GM21576 (cell line): ENCODE measurements around the gene C16orf87.
"Not testable (repeated sequence)": the region's sequence is repeated elsewhere in the genome, so short reads cannot be mapped to it uniquely, and the experiment has no call there.

Source experiments
- ATAC-seq: cut with Tn5 transposase; IDR thresholded peaks from one replicate; pipeline ENCODE4 v1.9.1; 2021; ENCODE audit warnings: mild to moderate bottlenecking, moderate library complexity; ENCODE audit not compliant: unreplicated experiment

C16orf87 gene

GRCh38 chr16:46801428-46802049 lies 29.4 kb downstream of the C16orf87 start:
- no peak for ATAC-seq

GRCh38 chr16:46800494-46800893 lies 30.5 kb downstream of the C16orf87 start:
- ATAC-seq = no peak

GRCh38 chr16:46797501-46797900 lies 33.5 kb downstream of the C16orf87 start:
- ATAC-seq = no peak

- no peak for ATAC-seq
Measured at GRCh38 chr16:46796764-46797269, 34.2 kb downstream of the C16orf87 start.

GRCh38 chr16:46793841-46794240 lies 37.1 kb downstream of the C16orf87 start:
- no peak for ATAC-seq

- ATAC-seq = no peak
Measured at GRCh38 chr16:46790599-46791270, 40.2 kb downstream of the C16orf87 start.

DNA sequence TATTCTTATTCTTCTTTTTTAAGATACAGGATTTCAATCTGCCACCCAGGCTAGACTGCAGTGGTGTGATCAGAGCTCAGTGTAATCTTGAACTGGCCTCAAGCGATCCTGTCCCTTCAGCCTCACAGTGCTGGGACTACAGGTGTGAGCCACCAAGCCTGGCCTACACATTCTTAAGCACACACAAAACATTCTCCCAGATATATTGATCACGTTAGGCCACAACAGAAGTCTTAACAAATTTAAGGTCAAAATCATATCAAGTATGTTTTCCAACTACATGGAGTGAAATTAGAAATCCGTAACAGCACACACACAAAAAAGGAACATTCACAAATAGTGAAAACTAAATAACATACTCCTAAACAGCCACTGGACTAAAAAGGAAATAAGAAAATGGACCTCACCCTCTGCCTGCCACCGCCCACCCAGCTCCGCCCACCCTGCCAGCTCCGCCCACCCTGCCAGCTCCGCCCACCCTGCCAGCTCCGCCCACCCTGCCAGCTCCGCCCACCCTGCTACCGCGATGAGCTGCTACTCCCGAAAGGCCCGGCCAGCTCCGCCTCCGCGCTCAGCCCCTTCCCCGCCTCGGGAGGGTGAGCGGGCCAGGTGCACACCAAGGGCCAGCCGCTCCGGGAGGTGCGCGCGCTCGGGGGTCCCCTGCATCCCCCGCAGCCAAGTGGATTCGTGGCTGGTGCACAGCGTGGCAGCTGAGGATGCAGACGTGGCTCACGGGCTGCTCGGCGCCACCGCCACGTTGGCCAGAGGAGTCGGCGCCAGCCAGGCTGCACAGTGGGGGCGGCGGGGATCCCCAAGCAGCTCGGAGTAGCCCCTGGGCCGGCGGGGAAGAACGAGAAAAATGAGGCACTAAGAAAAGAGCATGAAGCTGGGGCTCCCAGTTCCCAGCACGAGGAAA lies 41.2 kb downstream of the C16orf87 start:
- ATAC-seq = peak; percentile 71

DNA sequence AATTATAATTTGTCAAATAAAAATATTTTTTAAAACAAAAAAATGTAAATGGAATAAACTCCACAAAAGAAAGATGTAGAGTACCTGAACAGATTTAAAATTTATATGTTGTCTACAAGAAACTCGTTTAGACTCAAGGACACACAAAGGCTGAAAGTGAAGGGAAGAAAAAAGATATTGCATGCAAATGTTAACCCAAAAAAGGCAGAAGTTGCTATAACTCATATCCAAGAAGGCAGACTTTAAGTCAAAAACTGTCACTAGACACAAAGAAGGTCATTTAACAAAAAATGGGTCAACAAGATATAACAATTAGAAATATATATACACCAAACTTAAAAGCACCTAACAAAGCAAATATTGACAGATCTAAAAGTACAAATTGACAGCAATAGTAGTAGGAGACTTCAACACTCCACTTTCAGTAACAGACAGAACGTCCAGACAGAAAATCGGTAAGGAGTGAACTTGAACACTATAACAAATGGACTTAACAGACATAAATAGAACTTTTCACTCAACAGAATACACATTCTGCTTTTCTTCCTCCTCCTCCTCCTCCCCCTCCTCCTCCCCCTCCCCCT lies 42.0 kb downstream of the C16orf87 start:
- ATAC-seq = no peak

- peak; percentile 37 for ATAC-seq
Measured at GRCh38 chr16:46787909-46788308, 43.1 kb downstream of the C16orf87 start.

DNA sequence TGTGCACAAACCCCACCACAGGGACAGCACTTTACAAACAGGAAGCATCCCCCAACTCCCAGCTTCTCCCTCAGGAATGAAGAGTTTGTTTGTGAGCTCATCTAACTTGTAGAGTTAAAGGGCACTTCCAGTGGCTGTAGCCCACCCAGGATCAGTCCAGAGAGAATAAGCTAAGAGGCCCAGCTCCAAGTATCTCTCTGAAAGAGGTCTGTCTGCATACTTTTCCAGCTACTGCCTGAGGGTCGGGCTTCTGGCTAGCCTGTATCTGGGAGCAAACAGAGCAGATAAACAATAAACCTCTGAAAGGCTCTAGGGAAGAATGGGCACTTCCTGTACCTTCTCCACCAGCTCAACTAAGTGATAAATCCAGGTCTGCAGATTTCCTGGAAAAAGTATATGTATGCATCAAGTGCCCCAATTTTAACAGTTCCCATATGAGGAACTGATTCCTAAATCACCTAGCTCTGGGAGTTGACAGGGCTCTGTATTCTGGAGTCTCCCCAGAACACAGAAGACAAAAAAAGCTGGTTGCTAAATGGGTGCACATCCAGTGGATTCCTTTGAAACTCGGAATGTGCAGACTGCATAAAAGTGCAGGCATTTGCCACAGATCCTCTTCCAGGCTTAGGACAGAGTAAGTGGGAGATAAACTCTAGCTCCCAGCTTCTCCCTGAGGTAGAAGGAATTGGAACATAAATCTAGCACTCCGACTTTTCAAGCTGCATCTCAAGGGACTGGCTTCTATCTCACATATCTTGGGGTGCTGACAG lies 45.7 kb downstream of the C16orf87 start:
- no peak for ATAC-seq

- not testable (repeated sequence) for ATAC-seq
Measured at GRCh38 chr16:46784569-46784968, 46.4 kb downstream of the C16orf87 start.

DNA sequence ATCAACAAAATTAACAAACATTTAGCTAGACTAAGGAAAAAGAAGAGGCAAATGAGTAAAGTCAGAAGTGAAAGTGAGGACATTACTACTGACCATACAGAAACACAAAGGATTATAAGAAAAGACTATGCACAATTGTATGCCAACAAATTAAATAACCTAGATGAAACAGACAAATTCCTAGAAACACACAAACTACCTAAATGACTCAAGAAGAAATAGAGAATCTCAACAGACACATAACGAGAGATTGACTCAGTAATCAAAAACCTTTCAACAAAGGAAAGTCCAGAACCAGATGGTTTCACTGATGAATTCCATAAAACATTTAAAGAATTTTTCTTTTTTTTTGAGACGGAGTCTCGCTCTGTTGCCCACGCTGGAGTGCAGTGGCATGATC lies 47.2 kb downstream of the C16orf87 start:
- ATAC-seq = no peak

GRCh38 chr16:46782320-46782719 lies 48.7 kb downstream of the C16orf87 start:
- ATAC-seq = no peak

DNA sequence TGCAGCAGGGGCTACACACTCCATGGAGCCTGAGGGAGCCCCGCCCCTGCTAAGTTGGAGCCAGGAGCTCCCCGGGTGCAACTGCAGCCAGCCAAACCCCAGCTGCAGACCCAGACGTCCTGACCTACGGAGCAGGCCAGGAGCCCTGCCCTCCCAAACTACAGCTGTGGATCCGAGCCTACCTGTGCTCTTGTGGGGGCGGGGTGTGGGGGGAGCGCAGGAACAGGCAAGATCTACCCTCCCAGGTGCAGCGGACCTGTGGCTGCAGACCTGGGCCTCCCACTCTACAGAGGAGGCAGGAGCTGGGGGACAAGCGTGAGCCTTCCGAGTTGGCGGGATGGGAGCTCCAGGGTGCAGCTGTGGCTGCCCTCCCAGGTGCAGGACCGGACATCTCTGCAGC lies 53.2 kb downstream of the C16orf87 start:
- no peak for ATAC-seq

DNA sequence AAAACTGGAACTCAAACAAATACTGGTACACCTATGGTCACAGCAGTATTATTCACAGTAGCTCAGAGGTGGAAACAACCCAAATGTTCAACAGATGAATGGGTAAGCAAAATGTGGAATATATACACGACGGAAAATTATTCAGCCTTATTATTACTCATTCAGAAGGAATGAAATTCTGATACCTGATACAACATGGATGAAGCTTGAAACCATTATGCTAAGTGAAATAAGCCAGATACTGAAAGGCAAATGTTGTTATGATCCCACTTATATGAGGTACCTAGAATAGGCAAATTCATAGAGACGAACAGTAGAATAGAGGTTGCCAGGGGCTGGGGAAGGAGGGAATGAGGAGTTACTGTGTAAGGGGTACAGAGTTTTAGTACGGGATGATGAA lies 55.8 kb downstream of the C16orf87 start:
- ATAC-seq = peak; percentile 20

DNA sequence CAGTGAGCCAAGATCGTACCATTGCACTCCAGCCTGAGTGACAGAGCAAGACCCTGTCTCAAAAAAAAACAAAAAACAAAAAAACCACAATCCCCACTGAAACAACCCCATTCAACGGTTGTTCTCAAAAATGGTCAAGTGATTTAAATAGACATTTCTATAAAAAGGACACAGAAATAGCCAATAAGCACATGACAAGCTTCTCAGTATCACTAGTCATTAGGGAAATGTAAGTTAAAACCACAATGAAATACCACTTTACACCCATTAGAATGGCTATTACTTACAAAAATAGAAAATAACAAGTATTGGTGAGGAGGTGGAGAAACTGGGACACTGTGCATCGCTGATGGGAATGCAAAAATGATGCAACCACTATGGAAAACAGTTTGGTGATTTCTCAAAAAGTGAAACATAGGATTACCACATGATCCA lies 56.2 kb downstream of the C16orf87 start:
- ATAC-seq = peak; percentile 61

DNA sequence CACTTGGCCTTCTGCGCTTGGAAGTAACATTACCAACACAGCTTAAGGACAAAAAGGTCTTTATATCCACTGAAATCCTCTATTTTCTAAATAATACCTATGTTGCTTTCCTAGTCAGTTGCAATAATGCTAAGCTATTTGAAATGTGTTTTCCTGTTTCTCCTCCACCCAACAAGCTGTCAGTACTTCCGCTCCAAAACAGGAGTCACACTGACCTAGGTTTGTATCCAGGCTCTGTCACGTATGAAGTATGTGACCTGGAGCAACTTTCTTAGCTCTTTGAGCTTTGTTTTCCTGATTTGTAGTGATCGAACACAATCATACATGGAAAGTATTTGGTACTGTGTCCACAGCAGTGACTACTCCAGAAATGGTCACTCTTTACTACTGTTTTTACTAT lies 58.5 kb downstream of the C16orf87 start:
- ATAC-seq = no peak

DNA sequence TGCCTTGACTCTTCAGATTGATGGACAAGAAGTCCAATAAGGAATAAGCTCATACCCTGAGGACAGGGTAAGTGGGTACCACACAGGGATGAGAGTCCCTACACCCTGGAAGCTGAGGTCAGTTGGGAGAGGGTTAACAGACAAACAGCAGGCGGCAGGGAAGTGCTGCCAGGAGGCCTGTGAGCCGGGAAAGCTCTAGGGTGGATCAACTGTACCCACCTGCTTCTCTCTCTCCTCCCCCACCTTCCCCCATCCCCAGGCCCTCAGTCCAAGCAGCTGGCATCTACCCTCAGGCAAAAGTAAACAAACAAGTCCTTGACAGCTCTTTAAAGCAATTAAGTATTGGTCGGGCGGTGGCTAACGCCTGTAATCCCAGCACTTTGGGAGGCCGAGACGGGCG lies 62.2 kb downstream of the C16orf87 start:
- no peak for ATAC-seq

DNA sequence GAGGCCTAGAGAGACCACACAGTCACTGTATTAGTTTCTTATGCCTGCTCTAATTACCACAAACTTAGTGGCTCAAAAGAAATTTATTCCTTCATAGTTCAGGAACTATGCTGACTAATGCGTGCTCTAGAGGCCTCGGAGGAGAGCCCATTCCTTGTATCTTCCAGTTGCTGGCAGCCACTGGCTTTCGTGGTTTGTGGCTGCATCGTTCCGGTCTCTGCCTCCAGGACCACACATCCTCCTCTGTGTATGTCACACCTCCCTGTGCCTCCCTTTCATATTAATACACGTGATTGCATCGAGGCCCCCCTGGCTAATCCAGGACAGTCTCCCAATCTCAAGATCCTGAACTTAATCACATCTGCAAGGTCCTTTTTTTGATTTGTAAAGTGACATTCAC lies 65.9 kb downstream of the C16orf87 start:
- no peak for ATAC-seq

DNA sequence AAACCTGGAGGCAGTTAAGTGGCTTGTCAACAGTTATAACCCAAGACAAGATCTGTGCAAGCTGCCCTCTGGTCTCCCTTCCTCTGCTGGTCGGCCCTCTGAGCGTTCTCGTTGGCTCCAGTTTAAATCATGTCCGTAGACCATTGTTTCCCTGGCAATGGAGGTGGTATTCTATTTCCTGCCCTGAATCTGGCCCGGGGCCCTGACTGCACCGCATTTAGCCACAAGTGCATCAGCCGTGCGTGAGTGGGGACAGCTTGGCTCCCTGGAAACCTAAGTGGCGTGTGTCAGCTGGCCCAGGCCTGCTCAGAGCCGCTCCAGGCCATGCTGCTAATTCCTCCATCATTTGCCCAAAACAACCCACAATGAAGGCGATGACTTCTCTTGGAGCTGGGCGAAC lies 67.8 kb downstream of the C16orf87 start:
- no peak for ATAC-seq
